Measurements from ENCODE around the gene ITIH5.

DNA sequence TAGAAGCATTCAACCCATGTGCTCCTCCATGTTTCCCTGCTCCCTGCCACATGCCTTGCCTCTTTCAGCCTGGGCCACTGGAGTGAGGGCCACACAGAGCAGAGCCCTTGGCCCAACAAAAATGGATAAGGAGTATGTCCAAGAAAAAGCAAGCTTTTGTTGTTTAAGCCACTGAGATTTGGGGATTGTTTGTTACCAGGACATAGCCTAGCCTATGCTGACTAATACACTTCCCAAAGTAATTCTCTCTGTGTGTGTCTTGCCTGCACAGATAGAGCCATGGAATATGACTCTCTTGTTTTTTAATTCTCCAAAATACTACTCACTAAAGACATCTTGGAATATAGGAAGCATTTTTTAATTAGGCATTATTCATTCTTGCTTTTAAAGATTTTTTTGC lies 22.8 kb upstream of the ITIH5 start:
- no peak for TF ChIP-seq CBFA2T3 (IDR thresholded peaks at IDR 0.05)
- TF ChIP-seq, protein P1, sequence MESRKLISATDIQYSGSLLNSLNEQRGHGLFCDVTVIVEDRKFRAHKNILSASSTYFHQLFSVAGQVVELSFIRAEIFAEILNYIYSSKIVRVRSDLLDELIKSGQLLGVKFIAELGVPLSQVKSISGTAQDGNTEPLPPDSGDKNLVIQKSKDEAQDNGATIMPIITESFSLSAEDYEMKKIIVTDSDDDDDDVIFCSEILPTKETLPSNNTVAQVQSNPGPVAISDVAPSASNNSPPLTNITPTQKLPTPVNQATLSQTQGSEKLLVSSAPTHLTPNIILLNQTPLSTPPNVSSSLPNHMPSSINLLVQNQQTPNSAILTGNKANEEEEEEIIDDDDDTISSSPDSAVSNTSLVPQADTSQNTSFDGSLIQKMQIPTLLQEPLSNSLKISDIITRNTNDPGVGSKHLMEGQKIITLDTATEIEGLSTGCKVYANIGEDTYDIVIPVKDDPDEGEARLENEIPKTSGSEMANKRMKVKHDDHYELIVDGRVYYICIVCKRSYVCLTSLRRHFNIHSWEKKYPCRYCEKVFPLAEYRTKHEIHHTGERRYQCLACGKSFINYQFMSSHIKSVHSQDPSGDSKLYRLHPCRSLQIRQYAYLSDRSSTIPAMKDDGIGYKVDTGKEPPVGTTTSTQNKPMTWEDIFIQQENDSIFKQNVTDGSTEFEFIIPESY (CRISPR knock-in tag; IDR thresholded peaks at IDR 0.05), result no peak
